H9 (cell line): Measurements from ENCODE around the gene MERTK. TPM values are rescaled to one million over a fixed set of nuclear protein-coding genes. Genes with fewer than 3 reads are reported as not detected.

Experiments
- DNase-seq: peaks from one replicate; pipeline ENCODE4 v3.0.0-alpha.2; 2017
- H2AFZ ChIP-seq: one replicate; pipeline ENCODE4 v1.6.1; 2013; ENCODE audit warnings: mild to moderate bottlenecking, low read length, control low read depth, moderate library complexity
- H2AK5ac ChIP-seq: 2 replicates; pipeline ENCODE4 v1.6.1; 2013; ENCODE audit warnings: low read length, control low read depth, mixed read lengths; ENCODE audit not compliant: insufficient read length
- H2BK120ac ChIP-seq: one replicate; pipeline ENCODE4 v1.6.1; 2013; ENCODE audit warnings: low read depth, mild to moderate bottlenecking, low read length, control low read depth, inconsistent platforms; ENCODE audit not compliant: poor library complexity, severe bottlenecking
- H2BK12ac ChIP-seq: 2 replicates; pipeline ENCODE4 v1.6.1; 2013; ENCODE audit warnings: low read length, control low read depth, mixed read lengths, low read depth; ENCODE audit not compliant: insufficient read length
- H2BK15ac ChIP-seq: 2 replicates; pipeline ENCODE4 v1.6.1; 2013; ENCODE audit warnings: low read depth, low read length, control low read depth
- H2BK20ac ChIP-seq: one replicate; pipeline ENCODE4 v1.6.1; 2013; ENCODE audit warnings: low read depth, mild to moderate bottlenecking, low read length, control low read depth, inconsistent platforms; ENCODE audit not compliant: poor library complexity, severe bottlenecking
- H2BK5ac ChIP-seq: 2 replicates; pipeline ENCODE4 v1.6.1; 2013; ENCODE audit warnings: low read length, control low read depth, mixed read lengths; ENCODE audit not compliant: insufficient read length
- H3K14ac ChIP-seq: 2 replicates; pipeline ENCODE4 v1.6.1; 2013; ENCODE audit warnings: low read length, control low read depth; ENCODE audit not compliant: insufficient read depth
- H3K18ac ChIP-seq: 2 replicates; pipeline ENCODE4 v1.6.1; 2013; ENCODE audit warnings: low read depth, mild to moderate bottlenecking, mixed read lengths, low read length, control low read depth; ENCODE audit not compliant: insufficient read length
- H3K23ac ChIP-seq: 2 replicates; pipeline ENCODE4 v1.6.1; 2013; ENCODE audit warnings: low read length, control low read depth, mixed read lengths, low read depth; ENCODE audit not compliant: insufficient read length
- H3K23me2 ChIP-seq: 2 replicates; pipeline ENCODE4 v1.6.1; 2013; ENCODE audit warnings: low read depth, mild to moderate bottlenecking, mixed read lengths, low read length, control low read depth; ENCODE audit not compliant: insufficient read length, poor library complexity, severe bottlenecking
- H3K27ac ChIP-seq: 2 replicates; pipeline ENCODE4 v1.5.1; 2013; ENCODE audit warnings: low read length, control low read depth, mixed read lengths, low read depth; ENCODE audit not compliant: insufficient read length
- H3K27me3 ChIP-seq: 2 replicates; pipeline ENCODE4 v1.6.1; 2013; ENCODE audit warnings: low read length, control low read depth, inconsistent platforms; ENCODE audit not compliant: insufficient read depth
- H3K4ac ChIP-seq: 2 replicates; pipeline ENCODE4 v1.6.1; 2013; ENCODE audit warnings: low read depth, mild to moderate bottlenecking, control low read depth, inconsistent platforms, low read length, moderate library complexity
- H3K4me1 ChIP-seq: 2 replicates; pipeline ENCODE4 v1.6.1; 2013; ENCODE audit warnings: low read length, control low read depth, inconsistent platforms; ENCODE audit not compliant: insufficient read depth
- H3K4me2 ChIP-seq: 2 replicates; pipeline ENCODE4 v1.6.1; 2013; ENCODE audit warnings: low read length, control low read depth, mixed read lengths; ENCODE audit not compliant: insufficient read length, insufficient read depth
- H3K56ac ChIP-seq: 2 replicates; pipeline ENCODE4 v1.6.1; 2013; ENCODE audit warnings: low read depth, mild to moderate bottlenecking, mixed read lengths, low read length, control low read depth; ENCODE audit not compliant: insufficient read length
- H3K79me1 ChIP-seq: 2 replicates; pipeline ENCODE4 v1.6.1; 2013; ENCODE audit warnings: low read depth, mild to moderate bottlenecking, moderate library complexity, low read length, control low read depth, inconsistent platforms; ENCODE audit not compliant: insufficient read depth, poor library complexity, severe bottlenecking
- H3K79me2 ChIP-seq: 2 replicates; pipeline ENCODE4 v1.6.1; 2013; ENCODE audit warnings: low read length, control low read depth, inconsistent platforms; ENCODE audit not compliant: insufficient read depth
- H3K9ac ChIP-seq: 2 replicates; pipeline ENCODE4 v1.6.1; 2013; ENCODE audit warnings: low read length, control low read depth, mixed read lengths; ENCODE audit not compliant: insufficient read length; ENCODE audit errors: extremely low read depth
- H3K9me3 ChIP-seq: one replicate; pipeline ENCODE4 v1.6.1; 2013; ENCODE audit warnings: low read depth, low read length, inconsistent platforms; ENCODE audit not compliant: control insufficient read depth
- H3T11ph ChIP-seq: one replicate; pipeline ENCODE4 v1.6.1; 2013; ENCODE audit warnings: mild to moderate bottlenecking, low read length, control low read depth, inconsistent platforms
- H4K20me1 ChIP-seq: one replicate; pipeline ENCODE4 v1.6.1; 2013; ENCODE audit not compliant: control insufficient read depth, insufficient read length, insufficient read depth
- H4K5ac ChIP-seq: 2 replicates; pipeline ENCODE4 v1.6.1; 2013; ENCODE audit warnings: low read depth, mild to moderate bottlenecking, mixed read lengths, low read length, control low read depth; ENCODE audit not compliant: insufficient read length
- H4K8ac ChIP-seq: replicated peaks from 2 replicates; pipeline ENCODE4 v1.6.1; 2013; ENCODE audit warnings: low read length, control low read depth, mixed read lengths, low read depth; ENCODE audit not compliant: insufficient read length
- H4K91ac ChIP-seq: 2 replicates; pipeline ENCODE4 v1.6.1; 2013; ENCODE audit warnings: low read depth, mild to moderate bottlenecking, moderate library complexity, mixed read lengths, low read length, control low read depth; ENCODE audit not compliant: insufficient read length
- H3K27ac Mint-ChIP-seq, 3 experiments: 2 replicates in 2 of 3; 3 replicates in 1 of 3; pipeline ENCODE4 v1.8.0; 2020 to 2021; ENCODE audit warnings: mixed read lengths in 3 of 3, mild to moderate bottlenecking in 1 of 3, moderate library complexity in 1 of 3
- H3K27me3 Mint-ChIP-seq: 2 replicates; pipeline ENCODE4 v1.8.0; 2021; ENCODE audit warnings: low read depth, mild to moderate bottlenecking, moderate library complexity, mixed read lengths
- H3K36me3 Mint-ChIP-seq, 3 experiments: 2 replicates in 2 of 3; 3 replicates in 1 of 3; pipeline ENCODE4 v1.8.0; 2020 to 2021; ENCODE audit warnings: low read depth in 3 of 3, mixed read lengths in 3 of 3; ENCODE audit not compliant: insufficient read depth in 1 of 3
- H3K4me1 Mint-ChIP-seq, 2 experiments: 2 replicates each; pipeline ENCODE4 v1.8.0; 2020; ENCODE audit warnings: mixed read lengths in 2 of 2
- H3K4me3 Mint-ChIP-seq, 2 experiments: 2 replicates in 1 of 2; 3 replicates in 1 of 2; pipeline ENCODE4 v1.8.0; 2020 to 2021; ENCODE audit warnings: mild to moderate bottlenecking in 2 of 2, mixed read lengths in 2 of 2, moderate library complexity in 1 of 2
- H3K9me3 Mint-ChIP-seq, 2 experiments: 2 replicates in 1 of 2; 3 replicates in 1 of 2; pipeline ENCODE4 v1.8.0; 2020; ENCODE audit warnings: mild to moderate bottlenecking in 2 of 2, mixed read lengths in 2 of 2, moderate library complexity in 1 of 2
- CTCF ChIP-seq: fragments of 200-600 bp; sonication (generic); conservative IDR thresholded peaks from 3 replicates; pipeline ENCODE4 v1.8.0; 2021; ENCODE audit warnings: antibody characterized with exemption, mild to moderate bottlenecking
- WGBS: extraction: QIAGEN DNeasy Blood & Tissue Kit; methylation state at CpG from one replicate; pipeline ENCODE4 v1.1.7; 2013; ENCODE audit warnings: missing lambda C conversion rate, low lambda C conversion rate, mixed read lengths; ENCODE audit not compliant: insufficient read length; ENCODE audit errors: extremely low coverage; 5-methylcytosine and 5-hydroxymethylcytosine counted together
- total RNA-seq: library from RNA; stranded (reverse); gene quantifications from 2 replicates; pipeline ENCODE4 v1.2.1, GENCODE V29; 2021

Gene MERTK
- total RNA-seq, 1 experiment from 2014 or later = 4.8 TPM

GRCh38 chr2:112024231-112024630, 125.8 kb downstream of the MERTK start:
- Histone ChIP-seq H3K27me3 (no peaks in the 10 kb centered on the region), H3T11ph (no peak overlapping the region), H2BK12ac (no peak overlapping the region), H3K79me1 (no peaks in the 10 kb centered on the region), H2BK20ac (no peak overlapping the region), H4K8ac (no peak overlapping the region), H3K79me2 (no peaks in the 10 kb centered on the region), H4K5ac (no peak overlapping the region), H3K23ac (no peak overlapping the region), H3K14ac (no peak overlapping the region), H3K4ac (no peak overlapping the region), H4K20me1 (no peaks in the 10 kb centered on the region), H2AK5ac (no peak overlapping the region), H2AFZ (no peak overlapping the region), H2BK120ac (no peak overlapping the region), H3K9me3 (no peaks in the 10 kb centered on the region), H3K4me2 (no peak overlapping the region), H4K91ac (no peak overlapping the region), H2BK15ac (no peak overlapping the region), H3K23me2 (no peaks in the 10 kb centered on the region), H3K9ac (no peak overlapping the region), H2BK5ac (no peak overlapping the region), H3K18ac (no peak overlapping the region), H3K4me1 (peaks cover 5% of the 10 kb centered on the region; the same call in 1 of the 2 replicates), H3K56ac (no peak overlapping the region), H3K27ac (no peak overlapping the region)
- H3K27ac Mint-ChIP-seq = peak overlapping the region in 1 of 3 experiments; percentile 50; a peak in 1 of 7 replicates
- H3K4me1 Mint-ChIP-seq = peaks cover 5 to 9% of the 10 kb centered on the region in 2 experiments
- H3K9me3 Mint-ChIP-seq = no peaks in the 10 kb centered on the region
- peaks cover 0 to 3% (median 3%) of the 10 kb centered on the region in 3 experiments; a peak in 3 of 7 replicates for H3K36me3 Mint-ChIP-seq
- TF ChIP-seq CTCF = no peak
- no peaks in the 10 kb centered on the region for H3K27me3 Mint-ChIP-seq
- WGBS = no CpG with 5 or more reads among the region's 9 CpGs
- H3K4me3 Mint-ChIP-seq = no peak overlapping the region
- no peak for DNase-seq
